Upper lobe of left lung (tissue), 6 donors: ENCODE measurements around the gene TNS1. TPM values are rescaled to one million over a fixed set of nuclear protein-coding genes. Genes with fewer than 3 reads are reported as not detected.
A peak's percentile ranks its signal among the peaks of the same experiment; 100 is the strongest.

Source experiments
- ATAC-seq, 2 donors: fragments of 200-7000 bp; cut with Tn5 transposase; one replicate each; pipeline ENCODE4 v1.9.1; 2022; ENCODE audit warnings: mild to moderate bottlenecking in 2 of 2, moderate library complexity in 2 of 2; ENCODE audit not compliant: low FRiP score in 2 of 2
- DNase-seq, 2 donors: peaks; one replicate each; pipeline ENCODE4 v3.0.0-alpha.2; 2019 to 2020
- H3K27ac ChIP-seq, 4 donors: fragments of 200-600 bp; sonication (generic); one replicate each; pipeline ENCODE4 v1.5.1; 2016 to 2019
- H3K27me3 ChIP-seq, 4 donors: fragments of 200-600 bp; sonication (generic); one replicate each; pipeline ENCODE4 v1.5.1; 2017 to 2019
- H3K36me3 ChIP-seq, 4 donors: fragments of 200-600 bp; sonication (generic); one replicate each; pipeline ENCODE4 v1.5.1; 2016 to 2019
- H3K4me1 ChIP-seq, 4 donors: fragments of 200-600 bp; sonication (generic); one replicate each; pipeline ENCODE4 v1.5.1; 2018 to 2019
- H3K4me3 ChIP-seq, 4 donors: fragments of 200-600 bp; sonication (generic); one replicate each; pipeline ENCODE4 v1.5.1; 2017 to 2019; ENCODE audit warnings: mild to moderate bottlenecking in 2 of 4, moderate library complexity in 1 of 4
- H3K9me3 ChIP-seq, 4 donors: fragments of 200-600 bp; sonication (generic); one replicate each; pipeline ENCODE4 v1.5.1; 2018 to 2019
- EP300 ChIP-seq, 4 donors: sonication (generic); formaldehyde crosslinking; IDR thresholded peaks; one replicate each; pipeline ENCODE4 v1.5.1; 2017; ENCODE audit warnings: antibody characterized with exemption in 4 of 4, control low read depth in 2 of 4
- POLR2A ChIP-seq, 4 donors: fragments of 450-650 bp; IDR thresholded peaks; one replicate each; pipeline ENCODE4 v1.5.1; 2016 to 2017; ENCODE audit warnings: antibody characterized with exemption in 4 of 4, mild to moderate bottlenecking in 2 of 4
- POLR2AphosphoS5 ChIP-seq, 2 donors: sonication (generic); formaldehyde crosslinking; IDR thresholded peaks; one replicate each; pipeline ENCODE4 v1.5.1; 2017; ENCODE audit warnings: antibody characterized with exemption in 2 of 2
- WGBS, 2 donors: methylation state at CpG; one replicate each; pipeline ENCODE4 v1.1.5; 2017 to 2018; 5-methylcytosine and 5-hydroxymethylcytosine counted together
- total RNA-seq, 6 donors: library from RNA; depleted of rRNA in 4 of 6; stranded (reverse); fragments of >200 nt in 4 of 6; gene quantifications; one replicate each; pipeline versions ENCODE4 v1.1.0 to v1.2.1, GENCODE V29; 2016 to 2021
- TF ChIP-seq, protein P1 (sequence below), 6 experiments: fragments of 450-650 bp in 4 of 6; fragments of 200-600 bp in 2 of 6; sonication (generic) in 2 of 6; IDR thresholded peaks; one replicate each; pipeline ENCODE4 v1.5.1; 2016 to 2019; ENCODE audit warnings: antibody characterized with exemption in 6 of 6
- donor health status: DM: no; HTN: no; CAD: no; lungs with moderate emphysema.
- donor health status: DM: no; HTN: yes; CAD: no; lungs with severe emphysema.

Gene TNS1
- total RNA-seq, 6 donors from 2014 or later, result 325 to 1,095 (median 550) TPM

DNA sequence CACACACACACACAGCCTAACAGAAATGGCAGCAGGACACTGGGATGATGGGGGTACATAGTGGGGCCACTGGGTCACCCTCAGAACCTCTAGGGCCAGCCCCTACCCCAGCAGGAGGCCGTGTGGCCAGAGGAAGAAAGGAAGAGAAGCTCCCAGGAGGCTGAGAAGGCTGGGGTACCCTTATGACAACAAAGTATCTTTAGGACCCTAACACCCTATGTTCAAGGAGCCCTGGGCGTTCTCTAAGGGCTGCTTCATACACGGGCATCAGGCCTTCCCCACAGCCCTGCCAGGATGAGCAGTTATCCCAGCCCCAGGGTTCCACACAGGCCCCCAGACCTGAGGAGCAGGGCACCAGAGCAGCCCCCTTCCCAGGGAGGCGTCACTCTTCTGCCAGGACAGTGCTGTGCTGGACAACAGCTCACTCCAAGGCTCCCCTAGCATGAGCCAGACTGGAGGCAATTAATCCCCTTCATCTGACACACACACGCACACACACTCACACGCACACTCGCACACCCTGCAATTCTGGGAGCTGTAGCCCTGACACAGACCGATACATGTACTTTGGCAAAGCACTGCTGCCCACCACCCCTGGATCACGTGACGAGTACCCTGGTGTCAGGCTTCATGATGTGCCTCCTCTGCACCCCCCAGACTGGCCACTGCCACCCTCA, 163.6 kb downstream of the TNS1 start:
- ATAC-seq (no peak), DNase-seq (no peak)
- no peak overlapping the region for H3K4me3 ChIP-seq
- TF ChIP-seq, protein P1, sequence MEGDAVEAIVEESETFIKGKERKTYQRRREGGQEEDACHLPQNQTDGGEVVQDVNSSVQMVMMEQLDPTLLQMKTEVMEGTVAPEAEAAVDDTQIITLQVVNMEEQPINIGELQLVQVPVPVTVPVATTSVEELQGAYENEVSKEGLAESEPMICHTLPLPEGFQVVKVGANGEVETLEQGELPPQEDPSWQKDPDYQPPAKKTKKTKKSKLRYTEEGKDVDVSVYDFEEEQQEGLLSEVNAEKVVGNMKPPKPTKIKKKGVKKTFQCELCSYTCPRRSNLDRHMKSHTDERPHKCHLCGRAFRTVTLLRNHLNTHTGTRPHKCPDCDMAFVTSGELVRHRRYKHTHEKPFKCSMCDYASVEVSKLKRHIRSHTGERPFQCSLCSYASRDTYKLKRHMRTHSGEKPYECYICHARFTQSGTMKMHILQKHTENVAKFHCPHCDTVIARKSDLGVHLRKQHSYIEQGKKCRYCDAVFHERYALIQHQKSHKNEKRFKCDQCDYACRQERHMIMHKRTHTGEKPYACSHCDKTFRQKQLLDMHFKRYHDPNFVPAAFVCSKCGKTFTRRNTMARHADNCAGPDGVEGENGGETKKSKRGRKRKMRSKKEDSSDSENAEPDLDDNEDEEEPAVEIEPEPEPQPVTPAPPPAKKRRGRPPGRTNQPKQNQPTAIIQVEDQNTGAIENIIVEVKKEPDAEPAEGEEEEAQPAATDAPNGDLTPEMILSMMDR (IDR thresholded peaks at IDR 0.05), result no peak
- TF ChIP-seq EP300 (IDR thresholded peaks at IDR 0.05), result no peak
- TF ChIP-seq POLR2A (IDR thresholded peaks at IDR 0.05), result no peak
- no peak for TF ChIP-seq POLR2AphosphoS5 (IDR thresholded peaks at IDR 0.05)
- peaks cover 10 to 47% (median 20%) of the 10 kb centered on the region in 4 donors for H3K36me3 ChIP-seq
- 82 to 87% methylated on average over 4 to 9 of the region's 10 CpGs for WGBS, 2 donors
- peaks cover 63 to 87% (median 76%) of the 10 kb centered on the region in 4 donors for H3K4me1 ChIP-seq
- no peaks in the 10 kb centered on the region for H3K27me3 ChIP-seq
- H3K9me3 ChIP-seq, result no peaks in the 10 kb centered on the region
- peak overlapping the region; percentile 64 to 83 (median 72) for H3K27ac ChIP-seq

- no peaks in the 10 kb centered on the region for H3K27me3 ChIP-seq
- no peak for TF ChIP-seq POLR2AphosphoS5 (IDR thresholded peaks at IDR 0.05)
- DNase-seq (no peak), ATAC-seq (no peak)
- H3K9me3 ChIP-seq, result no peaks in the 10 kb centered on the region
- H3K4me1 ChIP-seq, result peaks cover 66 to 84% (median 73%) of the 10 kb centered on the region in 4 donors
- no peak overlapping the region for H3K4me3 ChIP-seq
- WGBS, 2 donors, result 71% methylated on average over 5 of the region's 5 CpGs; no CpG with 5 or more reads in 1 of the 2 donors
- peaks cover 13 to 55% (median 25%) of the 10 kb centered on the region in 4 donors for H3K36me3 ChIP-seq
- H3K27ac ChIP-seq, result peak overlapping the region; percentile 64 to 83 (median 72)
These were observed 164.4 kb downstream of the TNS1 start for GRCh38 chr2:217838409-217838831.

DNA sequence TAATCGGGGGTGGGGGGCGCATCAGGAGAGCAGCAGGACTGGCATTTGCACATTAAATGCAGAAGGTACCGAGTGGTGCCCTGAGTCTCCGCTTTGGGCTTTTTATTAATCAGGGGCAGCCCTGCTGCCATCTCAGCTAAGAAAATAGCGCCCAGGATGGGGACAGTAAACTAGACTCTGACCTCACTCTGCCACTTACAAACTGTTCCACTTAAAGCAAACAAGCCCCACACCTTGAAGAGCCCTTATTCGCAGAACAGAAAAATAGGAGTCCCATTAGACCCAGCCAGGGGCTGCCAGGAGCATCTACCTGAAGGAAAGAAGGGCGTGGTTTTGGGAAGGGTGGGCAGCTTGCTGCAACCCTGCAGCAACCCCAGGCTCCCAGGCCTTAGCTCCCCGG, 165.3 kb downstream of the TNS1 start:
- H3K27ac ChIP-seq, result peak overlapping the region; percentile 64 to 83 (median 72)
- 59 to 67% methylated on average over 7 to 8 of the region's 8 CpGs for WGBS, 2 donors
- no peaks in the 10 kb centered on the region for H3K27me3 ChIP-seq
- no peak for TF ChIP-seq POLR2A (IDR thresholded peaks at IDR 0.05)
- TF ChIP-seq, protein P1 (IDR thresholded peaks at IDR 0.05), result peak in 1 of 6 experiments; percentile 3
- H3K9me3 ChIP-seq, result no peaks in the 10 kb centered on the region
- H3K4me3 ChIP-seq, result no peak overlapping the region
- H3K4me1 ChIP-seq, result peaks cover 69 to 84% (median 71%) of the 10 kb centered on the region in 4 donors
- DNase-seq (peak in 1 of 2 donors; percentile 40), ATAC-seq (peak in 1 of 2 donors; percentile 56)
- peaks cover 13 to 63% (median 34%) of the 10 kb centered on the region in 4 donors for H3K36me3 ChIP-seq

- WGBS, 2 donors, result 53 to 58% methylated on average over 7 to 9 of the region's 9 CpGs
- H3K27ac ChIP-seq, result peak overlapping the region; percentile 64 to 83 (median 72)
- ATAC-seq, result peak; percentile 71 to 75
- H3K36me3 ChIP-seq, result peaks cover 13 to 67% (median 38%) of the 10 kb centered on the region in 4 donors
- H3K9me3 ChIP-seq, result no peaks in the 10 kb centered on the region
- DNase-seq, result peak; percentile 81 to 84
- peaks cover 64 to 78% (median 68%) of the 10 kb centered on the region in 4 donors for H3K4me1 ChIP-seq
- TF ChIP-seq EP300 (IDR thresholded peaks at IDR 0.05), result peak in 3 of 4 donors; percentile 17 to 57 (median 45)
- TF ChIP-seq POLR2AphosphoS5 (IDR thresholded peaks at IDR 0.05), result peak; percentile 60 to 90
- TF ChIP-seq, protein P1 (IDR thresholded peaks at IDR 0.05), result peak in 3 of 6 experiments; percentile 10 to 49 (median 11)
- no peak for TF ChIP-seq POLR2A (IDR thresholded peaks at IDR 0.05)
- no peaks in the 10 kb centered on the region for H3K27me3 ChIP-seq
- H3K4me3 ChIP-seq, result no peak overlapping the region
These were observed 165.8 kb downstream of the TNS1 start for GRCh38 chr2:217836901-217837491.
